ENCODE measurements around the gene PTTG1IP. TPM values are rescaled to one million over a fixed set of nuclear protein-coding genes. Genes with fewer than 3 reads are reported as not detected.

PTTG1IP gene
- total RNA-seq, 1 donor from 2014 or later: 295 TPM

DNA sequence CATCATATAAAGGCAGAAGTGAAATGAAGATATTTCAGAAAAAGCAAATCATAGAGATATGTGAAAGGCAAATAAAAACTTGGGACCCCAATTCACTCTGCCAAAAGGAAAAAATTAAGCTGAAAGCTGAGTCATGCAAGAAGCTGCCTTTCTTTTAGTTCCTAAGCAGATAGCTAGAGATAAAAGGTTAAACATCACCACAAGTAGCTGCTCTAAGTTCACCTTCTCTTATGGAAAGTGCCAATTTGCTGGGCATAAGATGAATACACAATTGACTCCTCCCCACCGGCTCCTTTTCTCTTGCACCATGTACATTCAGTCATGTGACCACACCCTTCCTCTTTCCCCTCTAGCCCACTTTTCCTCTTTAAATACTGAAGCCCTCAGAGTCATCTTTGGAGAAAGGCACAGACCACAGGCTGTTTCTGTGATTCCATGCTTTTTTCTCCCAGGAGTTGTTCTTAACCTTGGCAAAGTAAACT lies 50.3 kb downstream of the PTTG1IP start:
- DNase-seq (ENCODE audit: low spot score): no peak

DNA sequence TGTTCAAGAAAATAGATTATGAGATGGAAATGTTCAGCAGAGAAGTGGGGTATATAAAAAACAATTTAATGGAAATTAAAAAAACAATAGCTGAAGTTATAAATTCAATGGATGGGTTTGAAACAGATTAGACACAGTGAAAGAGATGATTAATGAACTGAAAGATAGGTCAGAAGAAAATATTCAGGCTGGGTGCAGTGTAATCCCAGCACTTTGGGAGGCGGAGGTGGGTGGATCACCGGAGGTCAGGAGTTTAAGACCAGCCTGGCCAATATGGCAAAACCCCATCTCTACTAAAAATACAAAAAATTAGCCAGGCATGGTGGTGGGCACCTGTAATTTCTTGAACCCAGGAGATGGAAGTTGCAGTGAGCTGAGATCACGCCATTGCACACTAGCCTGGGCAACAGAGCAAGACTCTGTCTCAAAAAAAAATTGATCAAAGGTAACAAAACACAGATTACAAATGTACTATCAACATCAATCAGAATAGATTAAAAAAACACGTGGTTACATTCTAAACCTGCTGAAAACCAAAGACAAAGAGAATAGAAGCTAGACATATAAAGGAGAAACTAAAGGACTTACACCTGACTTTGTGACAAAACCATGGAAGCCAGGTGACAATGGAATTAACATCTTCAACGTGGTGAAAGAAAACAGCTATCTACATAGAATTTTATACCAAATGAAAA lies 50.9 kb downstream of the PTTG1IP start:
- no peak for DNase-seq (ENCODE audit: low spot score)

- no peak for DNase-seq (ENCODE audit: low spot score)
Observed at GRCh38 chr21:44820851-44821250, 52.6 kb downstream of the PTTG1IP start.

DNA sequence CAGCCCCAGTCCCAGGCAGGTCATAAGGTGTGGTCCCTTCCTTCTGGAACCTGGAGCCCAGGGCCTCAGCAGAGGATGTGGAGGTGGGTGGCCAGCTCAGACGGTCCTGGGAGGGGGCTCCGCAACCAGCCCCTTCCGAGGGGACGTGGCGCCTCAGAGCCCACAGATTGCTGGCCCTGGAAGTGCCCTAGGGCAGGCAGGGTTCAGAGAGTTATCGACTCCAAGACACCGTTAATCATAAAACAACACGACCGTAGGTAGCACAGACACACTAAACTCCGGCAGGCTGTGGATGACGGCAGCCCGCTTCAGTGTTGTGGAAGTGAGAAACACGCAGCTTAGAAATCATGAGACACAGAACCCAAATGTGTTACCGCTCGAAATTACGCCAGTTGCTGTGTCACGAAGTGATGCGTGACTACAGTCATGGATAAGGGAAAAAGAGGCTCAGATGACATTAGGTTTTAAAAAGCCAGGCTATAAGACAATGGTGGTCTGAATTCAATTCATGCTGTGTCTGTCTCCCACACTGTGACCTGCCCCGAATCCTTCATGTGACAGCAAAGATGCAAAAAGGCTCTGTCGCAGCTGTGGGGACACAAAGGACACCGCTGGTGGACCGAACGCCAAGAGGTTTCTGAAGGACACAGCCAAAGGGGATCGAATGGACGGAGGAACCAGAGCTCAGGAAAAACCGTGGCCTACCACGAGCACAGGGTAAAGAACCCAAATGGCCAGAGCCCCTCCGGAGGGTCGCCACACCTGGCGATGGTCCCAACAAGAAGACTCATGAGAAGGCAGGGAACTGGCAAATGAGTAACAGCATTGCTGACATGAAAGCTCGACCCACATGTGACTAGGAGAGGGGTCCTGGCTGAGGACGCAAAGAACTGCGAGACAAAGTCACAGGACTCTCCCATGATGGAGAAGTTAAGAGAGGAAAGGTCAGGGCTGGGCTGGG lies 53.9 kb downstream of the PTTG1IP start:
- no peak for DNase-seq (ENCODE audit: low spot score)

- no peak for DNase-seq (ENCODE audit: low spot score)
Observed at GRCh38 chr21:44818640-44819011, 54.9 kb downstream of the PTTG1IP start.

DNA sequence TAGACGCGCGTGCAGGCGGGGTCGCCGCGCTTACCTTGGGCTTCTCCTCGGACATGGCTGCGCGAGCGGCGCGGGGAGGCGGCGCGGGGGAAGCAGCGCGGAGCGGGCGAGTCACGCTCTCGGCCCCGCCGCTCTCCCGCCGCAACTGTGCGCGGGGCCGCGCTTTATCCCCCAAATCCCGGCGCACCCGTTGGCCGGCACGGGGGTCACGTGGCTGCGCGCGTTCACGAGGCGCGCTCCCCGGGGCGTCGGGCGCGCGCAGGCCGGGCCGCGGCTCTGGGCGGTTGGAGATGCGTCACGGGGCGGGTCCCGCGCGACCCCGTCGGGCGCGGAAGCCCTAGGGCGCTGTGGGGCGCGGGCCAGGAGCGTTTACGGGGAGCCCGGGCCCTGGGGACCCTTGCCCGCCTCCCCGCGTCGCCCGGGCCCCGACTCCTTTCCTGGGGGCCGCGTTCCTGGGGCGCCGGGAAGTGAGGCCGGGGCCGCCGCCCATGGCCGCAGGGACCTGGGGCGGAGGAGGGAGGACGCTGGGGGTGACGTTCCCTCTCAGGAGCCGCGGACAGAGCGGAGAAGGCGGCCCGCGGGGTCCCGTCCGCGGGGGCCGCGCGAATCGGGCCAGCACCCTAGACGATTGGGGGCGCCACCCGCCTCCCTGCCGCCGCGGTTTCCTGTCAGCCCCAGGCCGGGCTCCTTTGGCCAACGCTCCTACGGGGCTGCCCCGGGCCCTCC lies 55.4 kb downstream of the PTTG1IP start, which contains the start of gene SUMO3:
Gene SUMO3, minus strand, starts transcription at position 149 of the 726 bp plus-strand sequence. Its CDS starts 94 bp downstream, at position 55.
- DNase-seq (ENCODE audit: low spot score): peak; percentile 79

GRCh38 chr21:44817506-44817880 lies 56.0 kb downstream of the PTTG1IP start:
- DNase-seq (ENCODE audit: low spot score): peak; percentile 93

GRCh38 chr21:44816761-44817505 lies 56.6 kb downstream of the PTTG1IP start:
- no peak for DNase-seq (ENCODE audit: low spot score)

DNA sequence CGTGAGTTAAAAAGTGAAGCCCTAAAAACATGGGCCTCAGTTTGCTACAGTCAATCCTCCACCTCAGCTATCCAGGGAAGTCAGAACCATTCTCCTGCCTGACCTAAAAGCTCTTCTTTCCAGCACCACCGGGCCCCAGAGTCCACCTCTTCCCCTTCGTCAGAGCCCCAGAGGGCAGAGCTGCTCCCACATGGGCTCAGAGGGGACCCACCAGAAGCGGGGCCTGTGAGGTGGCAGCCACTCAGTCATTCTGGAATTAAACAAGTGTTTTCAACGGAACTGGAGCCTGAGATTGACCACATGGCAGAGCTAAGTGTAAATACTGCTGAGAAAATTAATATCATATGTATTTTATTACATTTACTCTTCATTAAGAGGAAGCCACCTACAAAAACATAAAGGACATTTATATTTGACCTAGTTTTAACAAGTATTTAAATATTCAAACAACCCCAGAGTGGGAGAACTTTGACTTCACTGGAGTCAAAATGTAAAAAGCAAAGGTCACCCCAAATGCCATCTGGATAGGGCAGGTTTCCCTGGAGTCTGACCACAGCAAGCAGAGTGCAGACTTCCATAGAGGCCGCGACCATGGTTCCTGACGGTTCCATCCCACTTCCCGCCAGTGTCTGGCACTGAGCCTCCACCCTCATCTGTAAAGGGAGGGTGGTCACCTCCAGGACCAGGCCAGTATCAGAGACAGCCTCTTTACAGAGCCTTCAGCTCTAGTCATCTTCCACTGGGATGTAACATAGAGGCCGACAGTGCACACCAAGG lies 57.5 kb downstream of the PTTG1IP start:
- no peak for DNase-seq (ENCODE audit: low spot score)

- DNase-seq (ENCODE audit: low spot score): no peak
Observed at GRCh38 chr21:44815225-44815624, 58.3 kb downstream of the PTTG1IP start.

- no peak for DNase-seq (ENCODE audit: low spot score)
Observed at GRCh38 chr21:44814498-44815023, 58.9 kb downstream of the PTTG1IP start.

DNA sequence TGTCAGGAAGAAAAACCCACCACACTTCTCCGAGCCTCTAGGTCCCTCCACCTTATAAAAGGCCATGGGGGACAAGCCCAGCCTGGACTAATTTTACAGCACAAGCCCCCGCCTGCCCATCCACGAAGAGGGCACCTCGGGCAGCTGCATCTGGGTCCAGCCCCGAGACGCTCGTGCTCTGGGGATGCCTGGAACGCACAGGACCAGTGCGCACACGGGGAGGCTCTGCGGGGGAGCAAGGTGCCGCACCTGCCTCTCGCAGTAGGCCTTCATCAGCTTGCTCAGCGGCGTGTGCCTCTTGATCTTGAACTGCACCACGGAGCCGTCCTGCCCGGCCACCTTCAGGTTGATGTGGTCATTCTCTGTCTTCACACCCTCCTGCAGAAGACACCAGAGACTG lies 59.8 kb downstream of the PTTG1IP start:
- DNase-seq (ENCODE audit: low spot score): no peak

GRCh38 chr21:44813149-44813548 lies 60.3 kb downstream of the PTTG1IP start:
- DNase-seq (ENCODE audit: low spot score): no peak

DNA sequence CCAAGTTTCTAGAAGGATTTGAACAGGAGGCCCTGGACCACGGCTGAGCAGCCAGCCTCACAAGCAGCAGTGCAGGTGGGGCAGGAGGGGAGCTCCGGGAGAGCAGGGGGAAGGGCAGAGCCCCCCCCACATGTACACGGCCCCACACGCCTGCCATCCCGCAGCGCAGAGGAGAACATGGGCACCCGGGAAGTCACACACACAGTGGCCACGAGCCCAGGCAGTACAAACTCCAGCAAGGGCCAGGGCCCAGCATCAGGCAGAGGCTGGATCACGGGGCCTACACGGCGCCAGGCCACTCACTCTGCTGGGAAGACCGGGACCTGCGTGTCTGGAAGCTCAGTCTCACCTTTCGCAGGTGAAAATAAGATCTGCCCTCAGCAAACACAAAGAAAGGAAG lies 60.9 kb downstream of the PTTG1IP start:
- no peak for DNase-seq (ENCODE audit: low spot score)

DNA sequence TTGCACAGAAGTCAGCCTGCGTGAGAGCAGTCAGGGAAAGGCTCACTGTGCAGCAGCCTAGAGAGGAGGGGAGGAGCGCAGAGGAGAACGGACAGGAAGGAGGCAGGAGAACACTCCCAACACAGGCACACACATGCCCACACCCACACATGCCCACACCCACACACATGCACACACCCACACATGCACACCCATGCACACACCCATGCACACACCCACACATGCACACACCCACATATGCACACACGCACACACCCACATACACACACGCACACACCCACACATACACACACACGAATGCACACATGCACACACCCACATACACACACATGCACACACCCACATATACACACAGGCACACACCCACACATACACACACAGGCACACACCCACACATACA lies 62.7 kb downstream of the PTTG1IP start:
- no peak for DNase-seq (ENCODE audit: low spot score)

GRCh38 chr21:44805859-44806258 lies 67.6 kb downstream of the PTTG1IP start:
- DNase-seq (ENCODE audit: low spot score): no peak

- DNase-seq (ENCODE audit: low spot score): no peak
Observed at GRCh38 chr21:44805226-44805625, 68.3 kb downstream of the PTTG1IP start.

DNA sequence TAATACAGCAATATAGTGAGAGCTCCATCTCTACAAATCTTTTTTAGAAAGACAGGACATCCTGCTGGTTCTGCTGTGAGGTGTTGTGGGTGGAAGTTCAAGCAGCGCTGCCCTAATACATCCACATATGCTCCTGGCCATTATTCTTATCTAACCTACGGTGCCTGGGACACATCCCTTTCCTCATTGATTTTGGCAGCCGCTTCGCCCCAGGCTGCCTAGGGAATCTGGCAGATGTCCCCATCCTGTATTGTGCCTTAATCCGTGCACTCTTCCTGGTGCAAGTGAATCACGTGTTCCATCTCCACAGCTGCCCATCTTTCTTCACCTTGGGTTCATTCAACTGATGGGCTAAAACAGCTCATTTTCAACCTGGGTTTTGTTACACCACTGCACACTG lies 68.7 kb downstream of the PTTG1IP start:
- DNase-seq (ENCODE audit: low spot score): peak; percentile 78

DNA sequence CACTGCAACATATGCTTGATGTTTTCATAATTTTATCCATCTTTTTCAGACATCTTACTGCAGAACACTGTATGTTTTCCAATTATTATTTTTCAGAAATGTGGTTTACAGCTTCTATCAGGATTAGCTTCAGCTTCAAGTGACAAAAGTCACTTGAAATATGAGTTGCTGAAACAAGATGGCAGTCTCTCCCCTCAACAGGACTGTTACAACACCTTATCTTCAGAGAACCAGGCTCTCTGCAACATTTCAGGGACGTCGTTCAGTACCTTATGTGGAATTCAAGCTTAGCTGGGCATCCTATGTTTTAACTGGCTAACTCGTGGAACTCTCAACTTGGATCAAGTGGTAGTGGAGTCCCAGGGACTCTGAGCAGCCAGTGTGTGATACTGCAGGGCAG lies 69.8 kb downstream of the PTTG1IP start:
- no peak for DNase-seq (ENCODE audit: low spot score)

- DNase-seq (ENCODE audit: low spot score): no peak
Observed at GRCh38 chr21:44802396-44803153, 70.9 kb downstream of the PTTG1IP start.
